ENCODE data around the gene RFC5.
"Not testable (repeated sequence)": the region's sequence is repeated elsewhere in the genome, so short reads cannot be mapped to it uniquely, and the experiment has no call there.

Gene RFC5

GRCh38 chr12:118053071-118053985 is 36.8 kb downstream of the RFC5 start:
- DNase-seq = no peak

GRCh38 chr12:118055144-118055557 is 38.6 kb downstream of the RFC5 start:
- DNase-seq = peak; percentile 18 to 26

DNA sequence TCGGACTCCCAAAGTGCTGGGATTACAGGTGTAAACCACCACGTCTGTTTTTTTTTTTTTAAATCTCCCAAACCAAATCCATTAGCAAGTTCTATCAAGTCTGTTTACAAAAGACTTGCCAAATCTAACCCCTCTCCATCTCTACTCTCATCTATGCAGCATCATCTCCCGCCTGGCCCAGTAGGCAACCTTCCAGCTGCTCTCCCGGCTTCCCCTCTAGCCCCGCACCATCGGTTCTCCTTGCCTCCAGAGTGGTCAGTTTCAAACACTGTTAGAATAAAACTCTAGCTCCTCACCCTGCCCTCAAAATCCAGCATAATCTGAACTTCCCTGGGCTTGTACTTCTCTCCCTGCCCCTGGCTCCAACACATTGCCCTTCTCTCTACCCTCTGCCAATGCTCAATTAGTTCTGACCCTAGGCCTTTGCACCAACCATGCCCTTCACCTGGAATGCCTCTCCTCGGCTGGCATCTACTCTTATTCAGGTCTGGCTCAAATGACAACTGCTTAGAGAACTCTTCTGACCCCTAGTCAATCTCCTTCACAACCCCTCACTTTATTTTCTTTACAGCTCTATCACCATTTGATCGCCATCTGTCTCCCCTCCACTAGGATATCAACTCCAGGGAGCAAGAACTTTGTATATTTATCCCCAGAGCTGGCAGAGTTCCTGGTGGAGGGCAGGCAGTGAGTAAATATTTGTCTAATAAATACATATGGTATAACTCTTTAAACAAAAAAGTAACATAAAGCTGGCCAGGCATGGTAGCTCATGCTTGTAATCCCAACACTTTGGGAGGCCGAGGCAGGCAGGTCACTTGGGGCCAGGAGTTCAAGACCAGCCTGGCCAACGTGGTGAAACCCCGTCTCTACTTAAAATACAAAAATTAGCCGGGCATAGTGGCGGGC is 39.6 kb downstream of the RFC5 start:
- peak; percentile 23 to 74 for DNase-seq

- no peak for DNase-seq
Observed at GRCh38 chr12:118058227-118058626, 41.7 kb downstream of the RFC5 start.

GRCh38 chr12:118058881-118059280 is 42.4 kb downstream of the RFC5 start:
- DNase-seq = no peak

GRCh38 chr12:118059341-118060191 is 43.1 kb downstream of the RFC5 start:
- DNase-seq = no peak

DNA sequence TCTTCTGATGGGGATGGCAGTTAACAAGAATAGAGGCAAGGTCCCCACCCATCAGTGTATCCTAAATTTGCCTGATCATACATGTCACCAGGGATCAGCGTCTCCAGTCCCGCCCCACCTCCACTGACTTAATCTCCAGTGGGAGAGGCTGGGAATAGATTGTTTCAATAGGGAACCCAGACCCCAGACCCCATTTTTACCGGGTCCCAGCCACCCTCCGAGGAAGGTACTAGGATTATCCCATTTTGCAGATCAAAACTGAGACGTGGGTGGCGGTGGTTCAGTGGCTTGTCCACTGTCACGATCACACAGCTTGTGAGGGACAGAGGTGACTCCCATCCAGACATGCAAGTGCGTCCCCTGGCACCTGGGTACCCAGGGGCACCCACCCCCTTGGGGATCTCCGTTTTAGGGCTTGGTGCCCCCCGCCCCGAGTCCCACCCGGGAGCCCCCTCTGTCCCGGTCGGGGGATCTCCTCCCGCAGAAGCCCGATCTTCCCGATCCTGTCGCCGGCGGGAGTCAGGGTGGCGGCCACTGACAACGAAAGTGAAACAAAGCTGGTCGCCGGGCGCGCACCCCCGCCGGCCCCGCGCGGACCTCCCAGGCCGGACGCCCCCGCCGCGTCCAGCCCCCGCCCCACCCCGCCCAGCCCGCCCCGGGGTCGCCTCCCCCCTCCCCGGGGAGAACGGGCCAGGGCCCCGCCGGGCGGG is 44.0 kb downstream of the RFC5 start:
- DNase-seq = peak in 1 of 2 experiments; percentile 15

GRCh38 chr12:118061011-118061872 is 44.7 kb downstream of the RFC5 start, which contains the start of gene WSB2:
Gene WSB2 (minus strand): TSS chr12:118061179. CDS start chr12:118061048, 131 bp downstream.
- peak; percentile 58 to 64 for DNase-seq

GRCh38 chr12:118061873-118062843 is 45.7 kb downstream of the RFC5 start:
- no peak for DNase-seq

- DNase-seq = no peak
Observed at GRCh38 chr12:118063576-118064391, 47.3 kb downstream of the RFC5 start.

GRCh38 chr12:118064608-118065007 is 48.1 kb downstream of the RFC5 start:
- no peak for DNase-seq

GRCh38 chr12:118065380-118065779 is 48.9 kb downstream of the RFC5 start:
- no peak for DNase-seq

GRCh38 chr12:118068445-118068844 is 51.9 kb downstream of the RFC5 start:
- no peak for DNase-seq

- no peak for DNase-seq
Observed at GRCh38 chr12:118070650-118071049, 54.1 kb downstream of the RFC5 start.

DNA sequence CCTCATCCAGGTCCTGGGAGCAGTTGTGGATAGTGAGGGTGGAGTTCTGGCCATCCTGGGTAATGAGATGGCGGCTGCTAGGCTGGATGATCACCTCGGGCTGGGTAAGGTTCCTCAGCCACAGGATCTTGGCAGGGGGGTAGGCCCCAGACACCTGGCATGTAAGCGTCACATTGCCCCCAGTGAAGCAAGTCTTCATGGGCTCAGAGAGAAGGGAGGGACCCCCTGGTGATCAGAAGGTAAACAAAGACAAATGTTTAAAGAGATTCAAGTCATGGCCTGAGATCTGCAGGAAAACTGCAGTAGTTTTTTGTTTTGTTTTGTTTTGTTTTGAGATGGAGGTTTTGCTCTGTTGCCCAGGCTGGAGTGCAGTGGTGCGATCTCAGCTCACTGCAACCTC is 57.3 kb downstream of the RFC5 start:
- no peak for DNase-seq

DNA sequence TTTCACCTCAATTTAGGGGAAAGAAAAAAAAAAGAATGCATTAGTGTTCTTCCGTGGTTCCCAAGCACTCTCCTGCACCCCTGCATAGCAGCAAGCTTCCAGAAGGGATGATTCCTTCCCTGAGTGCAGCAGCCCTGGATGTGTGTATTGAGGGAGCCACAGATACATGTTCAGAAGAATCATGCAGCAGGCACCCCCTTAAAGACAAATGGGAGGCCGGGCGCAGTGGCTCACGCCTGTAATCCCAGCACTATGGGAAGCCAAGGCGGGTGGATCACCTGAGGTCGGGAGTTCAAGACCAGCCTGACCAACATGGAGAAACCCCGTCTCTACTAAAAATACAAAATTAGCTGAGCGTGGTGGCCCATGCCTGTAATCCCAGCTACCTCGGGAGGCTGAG is 65.0 kb downstream of the RFC5 start:
- not testable (repeated sequence) for DNase-seq
